Bronchial epithelial cell (primary cell): ENCODE measurements around the gene SEC22A. TPM values are rescaled to one million over a fixed set of nuclear protein-coding genes. Genes with fewer than 3 reads are reported as not detected.
"Not testable (repeated sequence)": the region's sequence is repeated elsewhere in the genome, so short reads cannot be mapped to it uniquely, and the experiment has no call there.

ENCODE experiments used
- DNase-seq: peaks from one replicate; pipeline ENCODE4 v3.0.0-alpha.2; 2010; ENCODE audit warnings: low read depth
- FAIRE-seq: peaks from 2 replicates; lab custom pipeline; 2011; peaks lifted over from hg19 to GRCh38; lab: Jason Lieb, UNC
- H3K27me3 ChIP-seq: 2 replicates; pipeline ENCODE4 v1.5.1; 2011; ENCODE audit warnings: low read length; ENCODE audit not compliant: control insufficient read depth, insufficient read depth
- H3K36me3 ChIP-seq: 2 replicates; pipeline ENCODE4 v1.5.1; 2011; ENCODE audit warnings: low read length; ENCODE audit not compliant: control insufficient read depth, insufficient read depth
- H3K4me3 ChIP-seq: 2 replicates; pipeline ENCODE4 v1.5.1; 2011; ENCODE audit warnings: mild to moderate bottlenecking, low read depth, low read length, control low read depth
- total RNA-seq: library from RNA; depleted of rRNA; stranded (reverse); fragments of >200 nt; gene quantifications from 2 replicates; pipeline ENCODE4 v1.2.1, GENCODE V29; 2014
- TF ChIP-seq, protein P1 (sequence below): IDR thresholded peaks from 2 replicates; pipeline ENCODE4 v1.5.1; 2011; ENCODE audit warnings: mild to moderate bottlenecking, moderate library complexity, low read length, control low read depth, inconsistent platforms; ENCODE audit not compliant: insufficient read depth, severe bottlenecking

Gene SEC22A
- total RNA-seq, 1 donor from 2014 or later = 44.0 TPM

GRCh38 chr3:123229145-123229544, 27.4 kb downstream of the SEC22A start:
- no peaks in the 10 kb centered on the region for H3K36me3 ChIP-seq
- FAIRE-seq = no peak
- no peaks in the 10 kb centered on the region for H3K27me3 ChIP-seq
- no peak overlapping the region for H3K4me3 ChIP-seq
- TF ChIP-seq, protein P1, sequence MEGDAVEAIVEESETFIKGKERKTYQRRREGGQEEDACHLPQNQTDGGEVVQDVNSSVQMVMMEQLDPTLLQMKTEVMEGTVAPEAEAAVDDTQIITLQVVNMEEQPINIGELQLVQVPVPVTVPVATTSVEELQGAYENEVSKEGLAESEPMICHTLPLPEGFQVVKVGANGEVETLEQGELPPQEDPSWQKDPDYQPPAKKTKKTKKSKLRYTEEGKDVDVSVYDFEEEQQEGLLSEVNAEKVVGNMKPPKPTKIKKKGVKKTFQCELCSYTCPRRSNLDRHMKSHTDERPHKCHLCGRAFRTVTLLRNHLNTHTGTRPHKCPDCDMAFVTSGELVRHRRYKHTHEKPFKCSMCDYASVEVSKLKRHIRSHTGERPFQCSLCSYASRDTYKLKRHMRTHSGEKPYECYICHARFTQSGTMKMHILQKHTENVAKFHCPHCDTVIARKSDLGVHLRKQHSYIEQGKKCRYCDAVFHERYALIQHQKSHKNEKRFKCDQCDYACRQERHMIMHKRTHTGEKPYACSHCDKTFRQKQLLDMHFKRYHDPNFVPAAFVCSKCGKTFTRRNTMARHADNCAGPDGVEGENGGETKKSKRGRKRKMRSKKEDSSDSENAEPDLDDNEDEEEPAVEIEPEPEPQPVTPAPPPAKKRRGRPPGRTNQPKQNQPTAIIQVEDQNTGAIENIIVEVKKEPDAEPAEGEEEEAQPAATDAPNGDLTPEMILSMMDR = no peak
- DNase-seq = no peak

- no peak for FAIRE-seq
- no peaks in the 10 kb centered on the region for H3K36me3 ChIP-seq
- TF ChIP-seq, protein P1 = no peak
- H3K27me3 ChIP-seq = no peaks in the 10 kb centered on the region
- H3K4me3 ChIP-seq = no peak overlapping the region
- no peak for DNase-seq
These were observed 35.2 kb downstream of the SEC22A start for GRCh38 chr3:123236902-123237301.

- H3K27me3 ChIP-seq, DNase-seq, H3K4me3 ChIP-seq, H3K36me3 ChIP-seq, FAIRE-seq: not testable (repeated sequence)
These were observed 37.4 kb downstream of the SEC22A start for GRCh38 chr3:123239186-123239585.

DNA sequence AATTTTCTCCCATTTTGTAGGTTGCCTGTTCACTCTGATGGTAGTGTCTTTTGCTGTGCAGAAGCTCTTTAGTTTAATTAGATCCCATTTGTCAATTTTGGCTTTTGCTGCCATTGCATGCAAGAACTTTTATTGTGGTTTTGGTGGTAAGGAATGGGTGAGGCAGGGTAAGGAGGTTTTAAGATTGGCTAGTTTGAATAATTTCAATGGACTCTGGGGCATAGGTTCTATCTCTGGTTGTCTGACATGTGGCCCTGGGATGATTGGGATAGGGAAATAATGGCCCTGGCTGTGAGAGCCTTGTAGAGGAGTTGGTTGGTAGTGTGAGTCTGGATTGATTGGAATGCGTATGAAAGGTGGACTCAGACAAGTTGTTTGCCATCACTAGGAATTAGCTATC, 38.0 kb downstream of the SEC22A start:
- FAIRE-seq (no peak), DNase-seq (no peak)
- no peaks in the 10 kb centered on the region for H3K36me3 ChIP-seq
- H3K27me3 ChIP-seq = no peaks in the 10 kb centered on the region
- no peak overlapping the region for H3K4me3 ChIP-seq
- TF ChIP-seq, protein P1 = no peak

GRCh38 chr3:123244128-123244527, 42.4 kb downstream of the SEC22A start:
- TF ChIP-seq, protein P1 = no peak
- Histone ChIP-seq H3K4me3 (no peak overlapping the region), H3K27me3 (no peaks in the 10 kb centered on the region), H3K36me3 (no peaks in the 10 kb centered on the region)
- DNase-seq = no peak
- no peak for FAIRE-seq

GRCh38 chr3:123246866-123247265, 45.1 kb downstream of the SEC22A start:
- DNase-seq (no peak), FAIRE-seq (no peak)
- Histone ChIP-seq H3K27me3 (no peaks in the 10 kb centered on the region), H3K36me3 (no peaks in the 10 kb centered on the region), H3K4me3 (no peak overlapping the region)
- TF ChIP-seq, protein P1 = no peak
